Measurements from ENCODE around the gene PTPN22. TPM values are rescaled to one million over a fixed set of nuclear protein-coding genes. Genes with fewer than 3 reads are reported as not detected.

Gene PTPN22
- total and polyA plus RNA-seq, 9 of the 15 experiments (the other 6 are each of a cell fraction or from before 2014, with no cell fraction given), result 0.45 to 4.6 (median 1.1) TPM

GRCh38 chr1:113904293-113904673 is 32.8 kb upstream of the PTPN22 start (continued):
- no peak for TF ChIP-seq RBM25 (IDR thresholded peaks at IDR 0.05; ENCODE audit: low read depth, low read length, severe bottlenecking)

- in situ Hi-C loops (cut with MboI), result no loop called here
- Histone ChIP-seq H3K27ac (ENCODE audit: extremely low read depth, low read depth, low read length) (peak overlapping the region; percentile 93), H3K4me2 (ENCODE audit: insufficient read depth, low read length) (peak overlapping the region; percentile 100), H3K9ac (ENCODE audit: insufficient read depth in 1 of 2, low read depth in 2 of 2, low read length in 2 of 2) (peak overlapping the region; percentile 90 to 91), H3K79me2 (ENCODE audit: control insufficient read depth, insufficient read depth, low read length) (peaks cover 44% of the 10 kb centered on the region), H2AFZ (ENCODE audit: low read depth, low read length) (peak overlapping the region; percentile 99), H3K9me3 (replicated peaks; ENCODE audit: control insufficient read depth, insufficient read depth, low read depth, low read length) (no peaks in the 10 kb centered on the region), H3K36me3 (ENCODE audit: control insufficient read depth, insufficient read depth, low read length) (peaks cover 56% of the 10 kb centered on the region), H3K4me1 (replicated peaks in 1 of 2; ENCODE audit: control insufficient read depth in 2 of 2, insufficient read depth in 2 of 2, low read length in 2 of 2) (peaks cover 10 to 19% of the 10 kb centered on the region in 2 experiments; a peak in 4 of 5 replicates), H3K9me1 (ENCODE audit: control insufficient read depth, insufficient read depth, low read length) (no peaks in the 10 kb centered on the region), H4K20me1 (replicated peaks; ENCODE audit: control insufficient read depth, insufficient read depth, low read length) (no peaks in the 10 kb centered on the region), H3K4me3 (peak overlapping the region; percentile 65), H3K27me3 (ENCODE audit: control insufficient read depth in 2 of 2, insufficient read depth in 2 of 2, low read length in 2 of 2) (no peaks in the 10 kb centered on the region)
- DNase-seq (ENCODE audit: extremely low read depth in 1 of 4, low spot score in 3 of 4) (peak; percentile 34 to 49 (median 42)), FAIRE-seq (no peak), ATAC-seq (no peak)
- ChIA-PET CTCF (ENCODE audit: low intra/inter-chr PET ratio) (interaction anchor here (0.7 to 3.7 kb wide), 2 partner anchors 44 to 68 kb away, joined by 3 to 23 read pairs; no protein-coding TSS in a partner anchor), POLR2A (interaction anchor here (0.6 to 3.8 kb wide), 13 partner anchors 8 to 142 kb away, joined by 3 to 64 read pairs (median 5); partner anchors contain the start of genes HIPK1 and RSBN1)
- 12% methylated on average over 7 of the region's 7 CpGs for WGBS (ENCODE audit: insufficient coverage, low coverage, missing lambda C conversion rate)
- BruUV-seq (replicated peaks), result no TSS peak
- TF ChIP-seq MEF2D (tag; conservative IDR thresholded peaks at IDR 0.05; ENCODE audit: low read depth) (no peak), CBFA2T3 (IDR thresholded peaks at IDR 0.05) (peak; percentile 66), NBN (IDR thresholded peaks at IDR 0.05; ENCODE audit: low read depth) (0 out of 2 replicates have a peak, but pooled peaks have one; percentile 19), EGR1 (conservative IDR thresholded peaks at IDR 0.05) (peak; percentile 31; the same call in 1 of the 2 replicates), PREB (CRISPR knock-in tag; IDR thresholded peaks at IDR 0.05) (0 out of 2 replicates have a peak, but pooled peaks have one; percentile 26), THRA (IDR thresholded peaks at IDR 0.05) (no peak), MIER1 (IDR thresholded peaks at IDR 0.05; ENCODE audit: low read depth) (peak; percentile 7; the same call in 1 of the 2 replicates), NFATC3 (IDR thresholded peaks at IDR 0.05) (no peak)
- intact Hi-C loops (cut with micrococcal nuclease), result no loop called here
These were observed 32.2 kb upstream of the PTPN22 start for GRCh38 chr1:113903501-113904292.

All from K562 (cell line).